SH-SY5Y (cell line): ENCODE results near the gene RNF225.

ENCODE experiments used
- GATA2 ChIP-seq: IDR thresholded peaks from 2 replicates; pipeline ENCODE4 v1.6.1; 2011; ENCODE audit warnings: mild to moderate bottlenecking, low read depth, low read length
- GATA3 ChIP-seq: IDR thresholded peaks from 2 replicates; pipeline ENCODE4 v1.6.1; 2011; ENCODE audit warnings: low read depth, mild to moderate bottlenecking, low read length, moderate library complexity

GRCh38 chr19:58428617-58429016 is 33.2 kb downstream of the RNF225 start:
- TF ChIP-seq GATA2 (no peak), GATA3 (no peak)
